ENCODE data around the gene NACA2. TPM values are rescaled to one million over a fixed set of nuclear protein-coding genes. Genes with fewer than 3 reads are reported as not detected.

Gene NACA2
- total and polyA plus RNA-seq, 10 donors: 0.16 to 0.43 (median 0.23) TPM; not detected in 7

GRCh38 chr17:61579961-61580360, 11.1 kb downstream of the NACA2 start:
- 63 to 73% (median 65%) methylated on average over 9 of the region's 9 CpGs for WGBS, 5 donors
- DNase-seq: no peak
- H3K27me3 ChIP-seq (replicated peaks in 1 of 7): peaks cover 0 to 22% (median 0%) of the 10 kb centered on the region in 7 donors
- H3K4me3 ChIP-seq: no peak overlapping the region
- H3K36me3 ChIP-seq: no peaks in the 10 kb centered on the region
- no peak overlapping the region for H3K27ac ChIP-seq
- intact Hi-C loops (cut with DNase I; ENCODE audit: low total_unique reads): no loop called here
- TF ChIP-seq CTCF (IDR thresholded peaks at IDR 0.05 in 8 of 11, conservative IDR thresholded peaks at IDR 0.05 in 3 of 11): no peak
- TF ChIP-seq POLR2A (IDR thresholded peaks at IDR 0.05): no peak
- TF ChIP-seq POLR2AphosphoS5 (IDR thresholded peaks at IDR 0.05): no peak
- no peaks in the 10 kb centered on the region for H3K4me1 ChIP-seq
- H3K9me3 ChIP-seq: no peaks in the 10 kb centered on the region

- no peak for DNase-seq
- H3K36me3 ChIP-seq: no peaks in the 10 kb centered on the region
- intact Hi-C loops (cut with DNase I; ENCODE audit: low total_unique reads): no loop called here
- no peak overlapping the region for H3K27ac ChIP-seq
- H3K27me3 ChIP-seq (replicated peaks in 1 of 7): peaks cover 0 to 22% (median 0%) of the 10 kb centered on the region in 7 donors
- H3K4me3 ChIP-seq: no peak overlapping the region
- TF ChIP-seq CTCF (IDR thresholded peaks at IDR 0.05 in 8 of 11, conservative IDR thresholded peaks at IDR 0.05 in 3 of 11) (no peak), POLR2A (IDR thresholded peaks at IDR 0.05) (no peak), POLR2AphosphoS5 (IDR thresholded peaks at IDR 0.05) (no peak)
- WGBS, 5 donors: 62 to 79% (median 69%) methylated on average over 3 of the region's 3 CpGs
- no peaks in the 10 kb centered on the region for H3K4me1 ChIP-seq
- H3K9me3 ChIP-seq: no peaks in the 10 kb centered on the region
Measured at GRCh38 chr17:61579347-61579746, 11.7 kb downstream of the NACA2 start.

GRCh38 chr17:61578645-61579044, 12.4 kb downstream of the NACA2 start:
- H3K27me3 ChIP-seq (replicated peaks in 1 of 7): peaks cover 0 to 22% (median 0%) of the 10 kb centered on the region in 7 donors
- intact Hi-C loops (cut with DNase I; ENCODE audit: low total_unique reads): no loop called here
- no peaks in the 10 kb centered on the region for H3K9me3 ChIP-seq
- no peak overlapping the region for H3K27ac ChIP-seq
- TF ChIP-seq CTCF (IDR thresholded peaks at IDR 0.05 in 8 of 11, conservative IDR thresholded peaks at IDR 0.05 in 3 of 11): no peak
- no peak for TF ChIP-seq POLR2AphosphoS5 (IDR thresholded peaks at IDR 0.05)
- TF ChIP-seq POLR2A (IDR thresholded peaks at IDR 0.05): no peak
- DNase-seq: no peak
- H3K36me3 ChIP-seq: no peaks in the 10 kb centered on the region
- no peaks in the 10 kb centered on the region for H3K4me1 ChIP-seq
- no peak overlapping the region for H3K4me3 ChIP-seq
- 87 to 94% (median 89%) methylated on average over 4 of the region's 4 CpGs for WGBS, 5 donors

GRCh38 chr17:61575983-61576382, 15.0 kb downstream of the NACA2 start:
- DNase-seq: no peak
- intact Hi-C loops (cut with DNase I; ENCODE audit: low total_unique reads): no loop called here
- Histone ChIP-seq H3K4me3 (no peak overlapping the region), H3K9me3 (peaks cover 0 to 5% (median 0%) of the 10 kb centered on the region in 8 donors), H3K36me3 (no peaks in the 10 kb centered on the region), H3K27me3 (replicated peaks in 1 of 7) (peaks cover 0 to 15% (median 0%) of the 10 kb centered on the region in 7 donors), H3K27ac (no peak overlapping the region), H3K4me1 (no peaks in the 10 kb centered on the region)
- no peak for TF ChIP-seq POLR2A (IDR thresholded peaks at IDR 0.05)
- no peak for TF ChIP-seq CTCF (IDR thresholded peaks at IDR 0.05 in 8 of 11, conservative IDR thresholded peaks at IDR 0.05 in 3 of 11)
- TF ChIP-seq POLR2AphosphoS5 (IDR thresholded peaks at IDR 0.05): no peak
- 94 to 99% (median 95%) methylated on average over 2 of the region's 2 CpGs for WGBS, 5 donors
